Spinal cord (tissue), 10 donors: ENCODE data around the gene TSBP1. TPM values are rescaled to one million over a fixed set of nuclear protein-coding genes. Genes with fewer than 3 reads are reported as not detected.

ENCODE experiments used
- DNase-seq, 6 donors: peaks; one replicate each; pipeline versions ENCODE4 v3.0.0 to v3.0.0-alpha.2; 2013 to 2015; ENCODE audit warnings: low spot score in 6 of 6, low read depth in 4 of 6
- H3K27ac ChIP-seq: one replicate; pipeline ENCODE4 v1.5.1; 2013; ENCODE audit warnings: low read depth, low read length, control low read depth
- H3K27me3 ChIP-seq: one replicate; pipeline ENCODE4 v1.6.1; 2013; ENCODE audit warnings: low read length; ENCODE audit not compliant: control insufficient read depth, insufficient read depth
- H3K36me3 ChIP-seq: one replicate; pipeline ENCODE4 v1.6.1; 2013; ENCODE audit warnings: low read length; ENCODE audit not compliant: control insufficient read depth, insufficient read depth
- H3K4me1 ChIP-seq: one replicate; pipeline ENCODE4 v1.6.1; 2013; ENCODE audit warnings: low read length; ENCODE audit not compliant: control insufficient read depth, insufficient read depth
- H3K4me3 ChIP-seq: one replicate; pipeline ENCODE4 v1.5.1; 2013; ENCODE audit warnings: low read depth, low read length, control low read depth
- H3K9me3 ChIP-seq: one replicate; pipeline ENCODE4 v1.6.1; 2013; ENCODE audit warnings: low read length; ENCODE audit not compliant: control insufficient read depth, insufficient read depth
- WGBS: methylation state at CpG from one replicate; pipeline ENCODE4 v1.1.5; 2013; ENCODE audit warnings: missing lambda C conversion rate; ENCODE audit not compliant: insufficient coverage; 5-methylcytosine and 5-hydroxymethylcytosine counted together
- polyA plus RNA-seq, 2 donors: library from polyadenylated mRNA; unstranded; fragments of 120-200 nt; gene quantifications; one replicate each; pipeline ENCODE4 v1.2.1, GENCODE V29; 2013; ENCODE audit not compliant: insufficient read length in 2 of 2
- small RNA-seq: library from RNA; depleted of rRNA; stranded (forward); fragments of <200 nt; gene quantifications from one replicate; pipeline ENCODE3, GENCODE V24; 2014; ENCODE audit warnings: low replicate concordance
- total RNA-seq, 2 donors: library from RNA; depleted of rRNA in 1 of 2; stranded (reverse); fragments of 120-200 nt in 1 of 2; fragments of >200 nt in 1 of 2; gene quantifications; one replicate each; pipeline versions ENCODE4 v1.2.3 to v1.2.4, GENCODE V29; 2013 to 2014
- donor health status: healthy.

Gene TSBP1
- total and polyA plus RNA-seq, 4 donors = 0.27 TPM; not detected in 3

DNA sequence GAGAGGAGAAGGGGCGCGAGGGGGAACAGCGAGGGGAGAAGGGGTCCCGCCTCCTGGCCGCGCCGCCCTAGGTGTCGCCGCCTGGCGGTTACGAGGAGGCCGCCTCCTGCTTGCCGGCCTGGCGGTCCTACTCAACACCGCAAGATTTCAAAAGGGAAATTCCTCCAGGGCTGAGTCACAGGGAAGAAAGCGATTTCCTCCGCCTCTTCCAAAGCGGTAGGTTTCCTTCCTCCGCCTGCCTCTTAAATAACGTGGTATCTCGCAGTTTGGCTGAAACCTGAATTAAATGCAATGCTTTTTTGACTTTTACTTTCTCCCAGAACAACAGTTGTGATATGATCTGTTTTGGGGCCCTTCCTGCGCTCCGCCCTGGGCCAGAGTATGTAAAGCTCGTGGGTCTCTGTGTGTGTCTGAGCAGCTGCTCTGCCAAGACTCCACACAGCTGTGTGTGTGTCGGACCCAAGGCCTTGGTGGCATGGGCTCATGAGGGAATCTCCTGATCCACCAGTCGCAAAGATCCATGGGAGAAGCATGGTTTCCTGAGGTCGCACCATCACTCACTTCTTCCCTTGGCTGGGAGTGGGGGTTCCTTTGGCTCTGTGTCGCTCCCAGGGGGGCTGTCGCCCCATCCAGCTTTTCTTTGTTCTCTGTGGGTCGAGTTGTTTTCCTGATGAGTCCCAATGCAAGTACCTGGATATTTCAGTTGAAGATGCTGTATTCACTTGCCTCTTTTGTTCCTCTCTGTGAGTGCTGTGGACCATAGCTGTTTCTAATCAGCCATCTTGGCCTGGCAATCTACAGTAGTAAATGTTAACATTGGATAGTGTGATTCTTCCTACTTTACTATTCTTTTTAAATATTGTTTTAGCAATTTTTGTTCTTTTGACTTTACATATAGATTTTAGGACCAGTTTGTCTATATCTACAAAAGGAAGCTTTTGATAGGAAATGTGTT, 116.2 kb downstream of the TSBP1 start:
- no peaks in the 10 kb centered on the region for H3K27me3 ChIP-seq
- 5% methylated on average over 24 of the region's 30 CpGs for WGBS
- no peaks in the 10 kb centered on the region for H3K36me3 ChIP-seq
- H3K9me3 ChIP-seq = peaks cover 2% of the 10 kb centered on the region
- peak overlapping the region; percentile 94 for H3K27ac ChIP-seq
- peaks cover 12% of the 10 kb centered on the region for H3K4me1 ChIP-seq
- peak overlapping the region; percentile 56 for H3K4me3 ChIP-seq
- DNase-seq = peak in 5 of 6 donors; percentile 20 to 92 (median 68)

DNA sequence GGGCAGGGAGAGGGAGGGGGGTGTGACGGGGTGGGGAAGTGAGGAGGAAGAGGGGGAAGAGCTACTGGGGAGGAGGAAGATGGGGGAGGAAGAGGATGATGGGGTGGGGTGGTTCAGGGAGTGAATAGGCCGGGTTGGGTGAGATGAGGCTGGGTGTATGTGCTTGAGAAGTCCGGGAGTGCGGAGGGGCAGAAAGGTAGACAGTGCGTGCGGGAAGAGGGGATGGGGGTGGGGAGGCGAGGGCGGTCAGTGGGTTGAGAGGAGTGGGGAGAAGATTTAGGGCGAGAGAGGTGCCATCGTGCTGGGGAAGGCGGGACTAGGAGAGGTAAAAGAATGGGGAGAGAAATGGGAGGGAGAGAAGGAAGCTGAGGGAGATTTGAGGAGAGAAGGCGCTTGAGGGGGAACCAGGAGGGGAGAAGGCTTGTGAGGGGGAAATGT, 116.9 kb downstream of the TSBP1 start:
- no peaks in the 10 kb centered on the region for H3K36me3 ChIP-seq
- peak overlapping the region; percentile 94 for H3K27ac ChIP-seq
- H3K27me3 ChIP-seq = no peaks in the 10 kb centered on the region
- peak in 3 of 6 donors; percentile 6 to 76 (median 11) for DNase-seq
- H3K4me1 ChIP-seq = peaks cover 12% of the 10 kb centered on the region
- WGBS = 10% methylated on average over 11 of the region's 12 CpGs
- peaks cover 2% of the 10 kb centered on the region for H3K9me3 ChIP-seq
- H3K4me3 ChIP-seq = peak overlapping the region; percentile 56

DNA sequence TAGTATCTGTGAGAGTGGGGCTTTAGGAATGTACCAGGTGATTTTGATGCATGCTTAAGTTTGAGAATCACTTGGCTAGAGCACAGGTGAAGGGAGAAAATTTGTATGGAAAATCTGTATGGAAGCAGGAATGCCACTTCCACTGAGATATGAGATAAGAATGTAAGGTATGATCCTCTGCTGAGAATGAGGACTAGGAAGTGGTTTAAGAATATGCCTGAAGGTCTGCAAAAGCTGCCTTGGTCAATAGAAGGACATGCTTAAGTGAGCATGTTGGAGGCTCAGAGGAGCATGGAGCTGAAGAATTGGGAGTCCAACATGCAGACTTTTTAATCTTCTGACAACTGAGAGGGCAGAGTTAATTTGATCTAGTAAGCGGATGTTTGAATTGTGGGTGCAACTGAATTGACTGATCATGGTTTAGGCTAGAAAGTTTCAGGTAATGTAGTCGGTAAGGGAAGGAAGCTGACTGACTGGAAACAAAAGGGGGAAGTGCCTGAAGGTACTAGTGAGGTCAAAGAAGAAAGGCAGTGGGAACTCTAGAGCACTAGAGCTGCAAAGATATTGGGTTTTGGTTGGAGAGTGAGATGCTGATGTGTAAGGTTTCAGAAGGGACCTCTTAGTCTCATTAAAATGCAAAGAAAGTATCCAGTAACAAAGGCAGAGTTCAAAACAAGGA, 119.2 kb downstream of the TSBP1 start:
- Histone ChIP-seq H3K9me3 (peaks cover 2% of the 10 kb centered on the region), H3K27ac (no peak overlapping the region), H3K36me3 (no peaks in the 10 kb centered on the region), H3K4me1 (peaks cover 12% of the 10 kb centered on the region), H3K27me3 (no peaks in the 10 kb centered on the region), H3K4me3 (no peak overlapping the region)
- no peak for DNase-seq
- WGBS = 83% methylated on average over 2 of the region's 2 CpGs

DNA sequence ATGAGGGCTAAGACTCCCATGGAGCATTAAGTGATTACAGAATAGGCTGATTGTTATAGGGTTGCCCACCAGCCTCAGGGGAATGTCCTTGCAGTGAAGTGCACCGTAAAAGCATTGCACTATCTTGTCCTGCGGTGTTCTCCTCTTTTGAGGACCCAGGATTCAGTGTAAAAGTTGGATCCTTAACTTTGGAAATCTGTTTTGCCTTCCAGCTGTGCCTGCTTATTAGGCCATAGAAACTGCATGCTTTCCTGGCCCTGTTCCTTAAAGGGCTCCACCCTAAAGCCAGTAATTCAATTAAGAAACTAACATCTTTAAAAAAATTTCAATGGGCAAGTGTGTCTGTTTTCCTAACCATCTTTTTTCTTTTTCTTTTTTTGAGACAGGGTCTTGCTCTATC, 122.4 kb downstream of the TSBP1 start:
- no peak for DNase-seq
- Histone ChIP-seq H3K36me3 (no peaks in the 10 kb centered on the region), H3K9me3 (peaks cover 2% of the 10 kb centered on the region), H3K4me1 (peaks cover 9% of the 10 kb centered on the region), H3K27me3 (no peaks in the 10 kb centered on the region), H3K27ac (no peak overlapping the region), H3K4me3 (no peak overlapping the region)
- 100% methylated on average over 2 of the region's 2 CpGs for WGBS

DNA sequence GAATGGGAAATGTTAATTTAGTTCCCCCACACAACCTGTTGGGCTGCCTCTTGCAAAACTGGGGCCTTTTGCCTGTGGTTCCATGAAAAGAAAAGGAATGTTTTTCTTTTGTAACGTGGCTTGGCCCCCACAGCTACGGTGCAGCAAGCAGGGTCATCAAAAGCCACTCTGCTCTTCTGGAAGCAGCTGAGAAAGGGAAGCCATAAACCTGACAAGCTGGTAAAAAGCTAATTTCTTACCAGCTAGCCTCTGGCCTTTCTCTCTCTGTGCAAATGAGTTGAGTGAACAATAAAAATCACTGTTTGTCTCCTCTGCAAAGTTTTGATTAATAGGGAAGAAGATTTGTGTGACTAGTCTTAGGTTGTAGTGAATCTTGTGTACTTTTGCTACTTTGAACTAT, 124.3 kb downstream of the TSBP1 start:
- Histone ChIP-seq H3K36me3 (no peaks in the 10 kb centered on the region), H3K9me3 (peaks cover 2% of the 10 kb centered on the region), H3K4me1 (peaks cover 11% of the 10 kb centered on the region), H3K27ac (no peak overlapping the region), H3K27me3 (no peaks in the 10 kb centered on the region), H3K4me3 (no peak overlapping the region)
- DNase-seq = no peak
- 15% methylated on average over 2 of the region's 2 CpGs for WGBS

DNA sequence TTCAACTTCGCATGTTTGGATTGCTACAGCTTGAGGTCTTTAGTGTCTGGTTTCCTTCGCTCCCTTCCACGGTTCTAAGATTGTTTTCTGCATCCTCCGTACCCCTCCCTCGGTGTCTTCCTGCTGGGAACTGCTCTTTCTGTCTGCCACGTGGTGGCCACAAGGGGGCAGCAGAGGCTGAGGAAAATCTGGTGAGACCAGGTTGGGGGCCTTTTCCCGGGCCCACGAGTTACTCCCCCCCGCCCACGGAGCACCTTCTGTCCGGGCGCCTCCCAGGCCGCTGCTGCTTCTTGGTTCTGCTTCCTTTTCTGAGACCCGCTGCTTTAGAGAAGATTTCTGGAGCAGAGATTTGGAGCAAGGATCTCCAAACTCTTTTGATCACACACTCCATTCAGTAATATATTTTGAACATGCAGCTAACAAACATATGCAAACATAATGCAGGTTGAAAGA, 126.7 kb downstream of the TSBP1 start:
- H3K4me3 ChIP-seq = peak overlapping the region; percentile 9
- no peaks in the 10 kb centered on the region for H3K36me3 ChIP-seq
- H3K9me3 ChIP-seq = peaks cover 2% of the 10 kb centered on the region
- no peaks in the 10 kb centered on the region for H3K27me3 ChIP-seq
- peak in 4 of 6 donors; percentile 67 to 92 (median 80) for DNase-seq
- H3K4me1 ChIP-seq = peaks cover 11% of the 10 kb centered on the region
- WGBS = 2% methylated on average over 4 of the region's 14 CpGs
- peak overlapping the region; percentile 22 for H3K27ac ChIP-seq

DNA sequence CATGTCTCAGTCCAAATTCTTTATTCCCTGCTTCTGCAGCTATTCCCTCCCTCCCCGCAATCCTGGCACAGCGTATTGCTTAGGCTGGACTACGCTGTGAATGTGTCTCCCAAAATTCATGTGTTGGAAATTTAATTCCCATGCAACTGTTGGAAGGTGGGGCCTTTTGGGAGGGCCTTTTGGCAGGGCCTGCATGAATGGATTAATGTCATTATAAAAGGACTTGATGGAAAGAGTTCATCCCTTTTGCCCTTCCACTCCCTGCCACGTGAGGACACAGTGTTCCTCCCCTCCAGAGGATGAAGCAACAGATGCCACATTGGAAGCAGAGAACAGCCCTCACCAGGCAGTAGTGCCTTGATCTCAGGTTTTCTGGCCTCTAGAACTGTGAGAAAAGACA, 127.4 kb downstream of the TSBP1 start:
- WGBS = no CpG with 5 or more reads among the region's 4 CpGs
- no peak for DNase-seq
- Histone ChIP-seq H3K4me3 (no peak overlapping the region), H3K27me3 (no peaks in the 10 kb centered on the region), H3K4me1 (peaks cover 11% of the 10 kb centered on the region), H3K9me3 (peaks cover 2% of the 10 kb centered on the region), H3K36me3 (no peaks in the 10 kb centered on the region), H3K27ac (peak overlapping the region; percentile 25)

Small RNA genes lying within 50 kb of the gene (small RNA-seq; reads per million reads assigned to genes)
- not detected for gene RNU6-603P

Other genes starting within 250 kb of the TSBP1 start
- 10 to 100 TPM; 20.4 to 29.0 TPM for gene ATF6B, start 243.7 kb downstream of the TSBP1 start, total RNA-seq
- gene ATF6B, start 243.7 kb downstream of the TSBP1 start, polyA plus RNA-seq = 10 to 100 TPM; 84.1 to 99.9 TPM
- gene FKBPL, start 241.6 kb downstream of the TSBP1 start, total RNA-seq = 1 to 10 TPM; 3.4 to 5.8 TPM
- gene FKBPL, start 241.6 kb downstream of the TSBP1 start, polyA plus RNA-seq = 1 to 10 TPM; 6.0 to 6.2 TPM
- under 1 TPM; 0.83 to 0.89 TPM for gene PRRT1, start 220.0 kb downstream of the TSBP1 start, total RNA-seq
- 10 to 100 TPM; 15.5 to 17.7 TPM for gene PRRT1, start 220.0 kb downstream of the TSBP1 start, polyA plus RNA-seq
- 10 to 100 TPM; 20.7 to 75.1 TPM for gene PPT2, start 217.8 kb downstream of the TSBP1 start, total RNA-seq
- gene PPT2, start 217.8 kb downstream of the TSBP1 start, polyA plus RNA-seq = 10 to 100 TPM; 33.1 to 47.2 TPM
- 100 to 1,000 TPM in 1 of 2 donors, 10 to 100 TPM in 1; 28.4 to 124 TPM for gene EGFL8, start 207.3 kb downstream of the TSBP1 start, total RNA-seq
- gene EGFL8, start 207.3 kb downstream of the TSBP1 start, polyA plus RNA-seq = 10 to 100 TPM; 39.1 to 75.6 TPM
- 10 to 100 TPM; 24.0 to 81.8 TPM for gene AGPAT1, start 195.8 kb downstream of the TSBP1 start, total RNA-seq
- gene AGPAT1, start 195.8 kb downstream of the TSBP1 start, polyA plus RNA-seq = 100 to 1,000 TPM; 151 to 158 TPM
- gene RNF5, start 193.5 kb downstream of the TSBP1 start, total RNA-seq = 10 to 100 TPM; 56.6 to 70.6 TPM
- 10 to 100 TPM; 95.7 to 98.7 TPM for gene RNF5, start 193.5 kb downstream of the TSBP1 start, polyA plus RNA-seq
- gene AGER, start 187.7 kb downstream of the TSBP1 start, total RNA-seq = 1 to 10 TPM in 1 of 2 donors, under 1 TPM in 1; 0.79 to 6.3 TPM
- gene AGER, start 187.7 kb downstream of the TSBP1 start, polyA plus RNA-seq = 10 to 100 TPM; 15.2 to 22.1 TPM
- gene PBX2, start 181.7 kb downstream of the TSBP1 start, total RNA-seq = 10 to 100 TPM; 32.6 to 39.2 TPM
- gene PBX2, start 181.7 kb downstream of the TSBP1 start, polyA plus RNA-seq = 10 to 100 TPM; 79.4 to 94.3 TPM
- gene GPSM3, start 179.3 kb downstream of the TSBP1 start, total RNA-seq = 1 to 10 TPM; 4.6 to 9.3 TPM
- gene GPSM3, start 179.3 kb downstream of the TSBP1 start, polyA plus RNA-seq = 1 to 10 TPM; 9.6 to 9.9 TPM
- gene NOTCH4, start 147.8 kb downstream of the TSBP1 start, total RNA-seq = 10 to 100 TPM in 1 of 2 donors, 1 to 10 TPM in 1; 8.5 to 12.8 TPM
- 10 to 100 TPM; 23.3 to 31.2 TPM for gene NOTCH4, start 147.8 kb downstream of the TSBP1 start, polyA plus RNA-seq
- gene BTNL2, start 35.3 kb upstream of the TSBP1 start, total RNA-seq = not detected
- 1 to 10 TPM in 1 of 2 donors, under 1 TPM in 1; 0.67 to 2.3 TPM for gene BTNL2, start 35.3 kb upstream of the TSBP1 start, polyA plus RNA-seq
- 10 to 100 TPM; 40.9 to 90.1 TPM for gene HLA-DRA, start 68.0 kb upstream of the TSBP1 start, total RNA-seq
- gene HLA-DRA, start 68.0 kb upstream of the TSBP1 start, polyA plus RNA-seq = 10 to 100 TPM in 1 of 2 donors, 1 to 10 TPM in 1; 9.5 to 22.0 TPM
- gene HLA-DRB5, start 158.4 kb upstream of the TSBP1 start, total RNA-seq = 10 to 100 TPM in 1 of 2 donors, under 1 TPM in 1; 0.30 to 16.8 TPM
- 1 to 10 TPM; 1.7 to 1.8 TPM for gene HLA-DRB5, start 158.4 kb upstream of the TSBP1 start, polyA plus RNA-seq
- 10 to 100 TPM; 17.0 to 61.3 TPM for gene HLA-DRB1, start 217.9 kb upstream of the TSBP1 start, total RNA-seq
- 1 to 10 TPM; 3.1 to 3.5 TPM for gene HLA-DRB1, start 217.9 kb upstream of the TSBP1 start, polyA plus RNA-seq